Tibial nerve (tissue), 4 donors: ENCODE results near the gene CPNE4.

Source experiments
- CTCF ChIP-seq, 5 experiments: fragments of 200-600 bp in 3 of 5; fragments of 450-650 bp in 2 of 5; sonication (generic) in 3 of 5; IDR thresholded peaks; one replicate each; pipeline ENCODE4 v1.5.1; 2016 to 2019; ENCODE audit warnings: antibody characterized with exemption in 5 of 5, mild to moderate bottlenecking in 3 of 5, moderate library complexity in 2 of 5
- EP300 ChIP-seq, 2 donors: sonication (generic); formaldehyde crosslinking; IDR thresholded peaks; one replicate each; pipeline ENCODE4 v1.6.1; 2017; ENCODE audit warnings: antibody characterized with exemption in 2 of 2, mild to moderate bottlenecking in 1 of 2
- POLR2A ChIP-seq, 2 donors: fragments of 450-650 bp; IDR thresholded peaks; one replicate each; pipeline ENCODE4 v1.6.1; 2017; ENCODE audit warnings: antibody characterized with exemption in 2 of 2, mild to moderate bottlenecking in 2 of 2, moderate library complexity in 2 of 2

- no peak for TF ChIP-seq CTCF (IDR thresholded peaks at IDR 0.05)
- no peak for TF ChIP-seq POLR2A (IDR thresholded peaks at IDR 0.05)
- TF ChIP-seq EP300 (IDR thresholded peaks at IDR 0.05) = no peak
Observed at GRCh38 chr3:132034097-132034485, 723 bp downstream of the CPNE4 start.
